Testis (tissue), 3 donors: ENCODE measurements around the gene CCDC127. TPM values are rescaled to one million over a fixed set of nuclear protein-coding genes. Genes with fewer than 3 reads are reported as not detected.

Experiments
- DNase-seq: peaks from one replicate; pipeline ENCODE4 v3.0.0-alpha.2; 2019
- H3K27ac ChIP-seq, 2 donors: fragments of 200-600 bp; sonication (generic); one replicate each; pipeline ENCODE4 v1.5.1; 2019
- H3K27me3 ChIP-seq: fragments of 200-600 bp; sonication (generic); one replicate; pipeline ENCODE4 v1.5.1; 2019
- H3K36me3 ChIP-seq: fragments of 200-600 bp; sonication (generic); one replicate; pipeline ENCODE4 v1.5.1; 2017; ENCODE audit warnings: low read depth; ENCODE audit errors: missing control alignments
- H3K4me1 ChIP-seq: fragments of 200-600 bp; sonication (generic); one replicate; pipeline ENCODE4 v1.5.1; 2019
- H3K4me3 ChIP-seq, 2 donors: fragments of 200-600 bp; sonication (generic); one replicate each; pipeline ENCODE4 v1.5.1; 2017 to 2019
- H3K9me3 ChIP-seq: fragments of 200-600 bp; sonication (generic); one replicate; pipeline ENCODE4 v1.5.1; 2017
- POLR2A ChIP-seq: fragments of 450-650 bp; IDR thresholded peaks from one replicate; pipeline ENCODE4 v1.6.1; 2017; ENCODE audit warnings: antibody characterized with exemption, mild to moderate bottlenecking, moderate library complexity
- WGBS, 2 donors: methylation state at CpG; one replicate each; pipeline ENCODE4 v1.1.5; 2018; 5-methylcytosine and 5-hydroxymethylcytosine counted together
- intact Hi-C: fragments of 100-400 bp; cut with DNase I; formaldehyde crosslinking; loops from one replicate; pipeline ENCODE4 v1.15.1; 2023; ENCODE audit warnings: low total_unique reads
- polyA plus RNA-seq: library from polyadenylated mRNA; stranded (reverse); fragments of 350-450 nt; fragmentation: Illumina TruSeq; extraction: RNeasy Lipid Tissue Mini Kit (QIAGEN cat#74804); gene quantifications from one replicate; pipeline ENCODE4 v1.2.3, GENCODE V29; 2014; ENCODE audit warnings: low read depth, low replicate concordance; ENCODE audit not compliant: insufficient read depth
- total RNA-seq, 2 donors: library from RNA; depleted of rRNA; stranded (reverse); fragments of >200 nt; gene quantifications; one replicate each; pipeline ENCODE4 v1.2.3, GENCODE V29; 2016
- TF ChIP-seq, protein P1 (sequence below), 3 experiments: fragments of 450-650 bp in 2 of 3; fragments of 200-600 bp in 1 of 3; sonication (generic) in 1 of 3; IDR thresholded peaks; one replicate each; pipeline ENCODE4 v1.5.1; 2016 to 2019; ENCODE audit warnings: antibody characterized with exemption in 3 of 3, mild to moderate bottlenecking in 2 of 3, moderate library complexity in 1 of 3

CCDC127 gene
- total and polyA plus RNA-seq, 3 donors from 2014 or later = 6.6 to 6.9 (median 6.7) TPM

DNA sequence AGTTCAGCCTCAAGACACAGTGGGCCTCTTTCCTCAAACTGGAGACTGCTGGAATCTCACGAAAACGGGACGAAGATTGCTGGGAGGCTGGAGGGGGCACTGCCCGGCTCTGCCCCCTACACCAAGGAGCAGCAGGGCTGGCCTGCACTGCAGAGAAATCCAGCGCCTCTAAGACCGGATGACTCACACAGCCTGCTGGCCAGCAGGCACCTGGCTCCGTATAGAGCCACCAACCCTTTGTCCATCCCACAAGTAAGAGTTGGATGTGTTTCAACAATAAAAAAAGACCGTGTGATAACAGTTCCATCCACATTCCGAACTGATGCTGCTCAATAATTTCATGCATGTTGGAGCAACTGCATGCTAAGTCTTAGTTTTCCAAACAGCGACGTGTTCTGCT lies 11.5 kb downstream of the CCDC127 start:
- intact Hi-C loops = no loop called here
- Histone ChIP-seq H3K4me1 (peaks cover 11% of the 10 kb centered on the region), H3K36me3 (no peaks in the 10 kb centered on the region), H3K27ac (no peak overlapping the region), H3K4me3 (no peak overlapping the region), H3K9me3 (no peaks in the 10 kb centered on the region), H3K27me3 (no peaks in the 10 kb centered on the region)
- DNase-seq = no peak
- 65 to 70% methylated on average over 10 to 11 of the region's 11 CpGs for WGBS, 2 donors
- TF ChIP-seq, protein P1, sequence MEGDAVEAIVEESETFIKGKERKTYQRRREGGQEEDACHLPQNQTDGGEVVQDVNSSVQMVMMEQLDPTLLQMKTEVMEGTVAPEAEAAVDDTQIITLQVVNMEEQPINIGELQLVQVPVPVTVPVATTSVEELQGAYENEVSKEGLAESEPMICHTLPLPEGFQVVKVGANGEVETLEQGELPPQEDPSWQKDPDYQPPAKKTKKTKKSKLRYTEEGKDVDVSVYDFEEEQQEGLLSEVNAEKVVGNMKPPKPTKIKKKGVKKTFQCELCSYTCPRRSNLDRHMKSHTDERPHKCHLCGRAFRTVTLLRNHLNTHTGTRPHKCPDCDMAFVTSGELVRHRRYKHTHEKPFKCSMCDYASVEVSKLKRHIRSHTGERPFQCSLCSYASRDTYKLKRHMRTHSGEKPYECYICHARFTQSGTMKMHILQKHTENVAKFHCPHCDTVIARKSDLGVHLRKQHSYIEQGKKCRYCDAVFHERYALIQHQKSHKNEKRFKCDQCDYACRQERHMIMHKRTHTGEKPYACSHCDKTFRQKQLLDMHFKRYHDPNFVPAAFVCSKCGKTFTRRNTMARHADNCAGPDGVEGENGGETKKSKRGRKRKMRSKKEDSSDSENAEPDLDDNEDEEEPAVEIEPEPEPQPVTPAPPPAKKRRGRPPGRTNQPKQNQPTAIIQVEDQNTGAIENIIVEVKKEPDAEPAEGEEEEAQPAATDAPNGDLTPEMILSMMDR (IDR thresholded peaks at IDR 0.05) = no peak
- TF ChIP-seq POLR2A = no peak

DNA sequence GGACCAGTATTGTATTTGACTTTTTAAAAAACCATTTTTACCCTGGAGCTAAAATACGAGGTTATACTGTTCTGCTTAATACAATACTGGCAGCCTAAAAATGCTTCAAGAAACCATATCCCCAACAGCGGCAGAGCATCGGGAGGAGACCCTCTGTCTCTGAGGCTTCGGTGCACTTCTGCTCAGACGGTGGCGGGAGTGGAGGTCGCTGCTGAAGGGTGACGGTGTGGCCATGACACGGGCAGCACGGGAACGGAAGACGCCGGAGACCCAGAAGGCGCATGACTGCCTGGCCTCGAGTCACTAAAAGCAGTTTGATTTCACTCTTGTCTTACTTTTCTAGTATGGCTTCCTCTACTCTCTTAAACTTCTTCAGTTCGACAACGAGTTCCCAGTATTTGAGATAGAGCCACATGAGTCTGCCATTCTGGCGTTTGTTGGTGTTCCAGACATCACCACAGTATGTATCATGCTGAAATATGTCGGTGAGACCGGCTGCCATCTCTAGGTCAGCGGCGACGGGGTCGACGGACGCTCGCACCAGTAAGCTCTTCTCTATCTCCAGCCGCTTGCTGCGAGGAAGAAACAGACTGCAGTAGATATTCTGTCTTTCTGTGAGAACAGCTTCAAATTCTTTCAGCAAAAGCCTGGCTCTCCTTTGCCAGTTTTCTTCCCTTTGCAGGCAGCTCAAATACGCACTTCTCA lies 12.8 kb downstream of the CCDC127 start:
- Histone ChIP-seq H3K27me3 (no peaks in the 10 kb centered on the region), H3K36me3 (no peaks in the 10 kb centered on the region), H3K4me1 (peaks cover 11% of the 10 kb centered on the region), H3K4me3 (no peak overlapping the region), H3K27ac (no peak overlapping the region), H3K9me3 (no peaks in the 10 kb centered on the region)
- TF ChIP-seq, protein P1 (IDR thresholded peaks at IDR 0.05) = no peak
- no peak for TF ChIP-seq POLR2A
- DNase-seq = no peak
- intact Hi-C loops = no loop called here
- 96 to 98% methylated on average over 30 of the region's 30 CpGs for WGBS, 2 donors

DNA sequence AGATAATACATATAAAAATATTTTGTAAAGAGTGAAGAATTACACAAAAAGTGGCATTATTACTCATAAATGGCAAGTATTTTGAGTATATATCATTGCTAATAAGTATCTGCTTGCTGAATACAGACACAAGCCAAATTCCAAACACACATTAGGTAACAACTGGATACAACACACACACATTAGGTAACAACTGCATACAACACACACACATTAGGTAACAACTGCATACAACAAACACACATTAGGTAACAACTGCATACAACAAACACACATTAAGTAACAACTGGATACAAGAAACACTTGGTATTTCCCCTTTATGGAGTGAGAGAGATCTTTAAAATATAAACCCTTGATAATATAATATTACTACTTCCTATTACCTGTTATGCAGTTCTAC lies 13.5 kb downstream of the CCDC127 start:
- intact Hi-C loops = no loop called here
- DNase-seq = no peak
- Histone ChIP-seq H3K4me3 (no peak overlapping the region), H3K27me3 (no peaks in the 10 kb centered on the region), H3K4me1 (peaks cover 11% of the 10 kb centered on the region), H3K36me3 (no peaks in the 10 kb centered on the region), H3K9me3 (no peaks in the 10 kb centered on the region), H3K27ac (no peak overlapping the region)
- no peak for TF ChIP-seq POLR2A

DNA sequence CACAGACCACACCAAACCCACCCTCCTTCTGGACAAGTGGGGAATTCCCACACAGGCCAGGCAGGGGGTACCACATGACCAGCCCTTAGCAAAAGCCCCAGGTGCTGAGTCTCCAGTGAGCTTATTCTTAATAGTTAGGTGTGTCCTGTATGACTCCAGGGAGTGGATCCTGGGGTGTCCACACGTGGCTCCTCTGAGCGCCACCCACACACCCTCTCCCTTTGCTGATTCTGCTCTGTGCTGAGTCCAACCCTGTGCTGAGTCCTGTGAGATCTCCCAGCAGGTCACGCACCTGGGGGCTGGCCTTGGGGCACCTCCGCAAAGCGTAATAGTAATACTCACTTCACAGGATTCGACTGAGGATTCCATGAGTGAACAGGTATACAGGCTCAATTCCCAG lies 14.0 kb downstream of the CCDC127 start:
- intact Hi-C loops = no loop called here
- Histone ChIP-seq H3K4me1 (peaks cover 11% of the 10 kb centered on the region), H3K4me3 (no peak overlapping the region), H3K27me3 (no peaks in the 10 kb centered on the region), H3K36me3 (no peaks in the 10 kb centered on the region), H3K9me3 (no peaks in the 10 kb centered on the region), H3K27ac (no peak overlapping the region)
- no peak for TF ChIP-seq POLR2A
- TF ChIP-seq, protein P1 (IDR thresholded peaks at IDR 0.05) = no peak
- 92 to 100% methylated on average over 5 to 6 of the region's 6 CpGs for WGBS, 2 donors
- no peak for DNase-seq

DNA sequence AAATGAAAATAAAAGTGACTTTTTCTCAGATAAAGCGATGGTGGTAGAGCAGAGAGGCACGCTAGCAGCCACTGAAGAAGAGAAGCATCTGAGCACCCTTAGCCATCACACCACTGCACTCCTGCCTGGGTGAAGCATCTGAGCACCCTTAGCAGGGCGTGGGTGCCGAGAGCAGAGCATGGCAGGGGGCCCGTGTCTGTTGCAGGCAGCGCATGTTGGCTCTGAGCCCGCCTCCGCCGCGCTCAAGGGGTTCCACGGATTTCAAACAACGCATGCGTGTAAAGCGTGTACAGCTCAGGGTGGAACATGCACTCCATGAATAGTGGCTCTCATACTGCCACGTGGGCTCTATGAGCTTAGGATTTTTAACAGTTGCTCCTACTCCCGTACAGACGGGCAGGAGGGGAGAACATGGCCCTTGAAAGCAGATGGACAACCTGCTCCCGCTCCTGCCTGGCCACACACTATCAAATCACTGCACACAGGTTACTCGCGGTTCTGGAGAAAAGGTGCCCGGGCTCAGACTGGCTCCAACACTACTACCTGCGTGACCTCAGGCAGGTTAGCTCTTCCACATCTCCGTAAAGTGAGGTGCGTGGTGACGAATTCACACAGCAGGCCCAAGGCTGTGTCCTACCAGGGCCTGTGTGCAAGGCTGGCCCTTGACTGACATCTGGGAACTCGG lies 14.6 kb downstream of the CCDC127 start:
- 92 to 96% methylated on average over 23 to 26 of the region's 26 CpGs for WGBS, 2 donors

More for the DNA sequence above, 14.6 kb downstream of the CCDC127 start:
- Histone ChIP-seq H3K27me3 (no peaks in the 10 kb centered on the region), H3K27ac (no peak overlapping the region), H3K9me3 (no peaks in the 10 kb centered on the region), H3K36me3 (no peaks in the 10 kb centered on the region), H3K4me1 (peaks cover 11% of the 10 kb centered on the region), H3K4me3 (no peak overlapping the region)
- DNase-seq = no peak
- intact Hi-C loops = no loop called here
- no peak for TF ChIP-seq POLR2A
- TF ChIP-seq, protein P1 (IDR thresholded peaks at IDR 0.05) = no peak
